Measurements from ENCODE around the gene TLE7.

DNA sequence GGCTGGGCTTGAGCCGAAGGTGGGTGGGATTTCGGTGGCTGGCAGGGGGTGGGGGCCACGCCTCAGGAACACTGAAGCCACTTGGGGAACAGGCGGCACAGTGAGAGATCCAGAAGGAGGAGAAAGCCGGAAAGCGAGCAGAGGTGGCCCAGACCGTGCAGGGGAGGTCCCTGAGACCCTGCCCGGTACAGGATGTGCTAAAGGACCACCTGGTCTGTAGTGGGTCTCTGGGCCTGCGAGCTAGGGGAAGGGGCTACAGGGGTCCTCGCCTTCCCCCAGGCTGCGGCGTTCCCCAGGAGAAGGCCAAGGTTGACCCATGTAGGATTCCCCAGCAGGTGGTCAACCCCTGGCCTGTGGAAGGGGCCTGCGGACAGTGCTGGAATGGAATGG lies at the start of gene TLE7:
- TF ChIP-seq, protein P1, sequence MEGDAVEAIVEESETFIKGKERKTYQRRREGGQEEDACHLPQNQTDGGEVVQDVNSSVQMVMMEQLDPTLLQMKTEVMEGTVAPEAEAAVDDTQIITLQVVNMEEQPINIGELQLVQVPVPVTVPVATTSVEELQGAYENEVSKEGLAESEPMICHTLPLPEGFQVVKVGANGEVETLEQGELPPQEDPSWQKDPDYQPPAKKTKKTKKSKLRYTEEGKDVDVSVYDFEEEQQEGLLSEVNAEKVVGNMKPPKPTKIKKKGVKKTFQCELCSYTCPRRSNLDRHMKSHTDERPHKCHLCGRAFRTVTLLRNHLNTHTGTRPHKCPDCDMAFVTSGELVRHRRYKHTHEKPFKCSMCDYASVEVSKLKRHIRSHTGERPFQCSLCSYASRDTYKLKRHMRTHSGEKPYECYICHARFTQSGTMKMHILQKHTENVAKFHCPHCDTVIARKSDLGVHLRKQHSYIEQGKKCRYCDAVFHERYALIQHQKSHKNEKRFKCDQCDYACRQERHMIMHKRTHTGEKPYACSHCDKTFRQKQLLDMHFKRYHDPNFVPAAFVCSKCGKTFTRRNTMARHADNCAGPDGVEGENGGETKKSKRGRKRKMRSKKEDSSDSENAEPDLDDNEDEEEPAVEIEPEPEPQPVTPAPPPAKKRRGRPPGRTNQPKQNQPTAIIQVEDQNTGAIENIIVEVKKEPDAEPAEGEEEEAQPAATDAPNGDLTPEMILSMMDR (IDR thresholded peaks at IDR 0.05; ENCODE audit: insufficient read depth, low read length, poor library complexity, severe bottlenecking), result no peak
- no peak for TF ChIP-seq EZH2phosphoT487 (conservative IDR thresholded peaks at IDR 0.05; ENCODE audit: low read length)

Data from SU-DHL-6 (cell line).